ENCODE measurements around the gene MGP. TPM values are rescaled to one million over a fixed set of nuclear protein-coding genes. Genes with fewer than 3 reads are reported as not detected.

Gene MGP
- total RNA-seq, 1 experiment from 2014 or later: 0.72 TPM

DNA sequence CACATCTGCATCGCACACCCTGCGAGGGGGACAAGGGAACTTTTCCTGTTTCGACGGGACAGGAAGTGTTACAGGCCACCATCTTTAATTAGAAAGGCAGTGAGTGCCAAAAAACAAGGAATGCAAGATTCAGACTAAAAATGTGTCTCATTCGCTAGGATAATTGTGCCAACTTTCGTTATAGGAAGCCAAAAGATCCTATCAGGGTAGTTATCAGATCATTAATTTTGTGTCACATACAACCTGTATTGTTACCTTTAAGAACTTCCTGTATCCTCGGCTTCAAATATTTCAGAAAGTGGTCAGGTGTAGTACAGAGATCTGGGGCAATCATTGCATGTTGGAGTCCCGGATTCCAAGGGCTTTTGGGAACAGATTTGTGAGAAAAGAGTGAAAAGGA lies 19.2 kb upstream of the MGP start:
- ATAC-seq: no peak

DNA sequence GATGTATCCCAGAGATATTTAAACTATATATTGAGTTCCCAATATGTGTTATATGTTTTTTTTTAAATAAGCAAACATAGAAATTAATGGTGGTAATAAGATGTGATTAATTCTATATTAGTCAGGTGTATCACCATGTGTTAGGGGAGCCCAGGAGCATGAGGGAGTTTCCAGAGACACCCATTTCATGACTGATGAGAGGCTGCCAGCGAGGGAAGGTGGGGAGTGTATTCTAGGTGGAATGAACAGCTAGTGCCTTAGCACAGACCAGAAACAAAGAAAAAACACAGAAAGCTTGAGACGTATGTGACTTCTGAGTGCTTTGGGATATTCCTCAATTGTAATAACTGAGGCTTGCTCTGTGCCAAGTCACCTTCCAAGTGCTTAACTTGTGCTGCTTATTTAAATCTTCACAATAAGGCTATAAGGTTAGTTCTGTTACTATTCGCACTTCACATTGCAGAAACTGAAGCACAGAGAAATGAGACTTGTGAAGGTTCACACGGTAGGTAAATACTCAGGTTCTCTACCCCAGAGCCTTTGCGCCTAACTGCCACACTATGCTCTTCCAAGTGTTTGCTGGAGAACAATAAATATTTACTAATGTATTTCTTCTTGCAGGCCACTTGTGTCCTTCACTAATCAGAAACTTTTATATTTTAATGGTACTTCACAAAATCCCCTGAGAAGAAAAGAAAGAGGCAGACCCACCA lies 17.9 kb upstream of the MGP start:
- in situ Hi-C loops (cut with HindIII; ENCODE audit: low pct_unique_long_range_greater_than_20kb, low sequenced_read_pairs) (no loop called here), intact Hi-C loops (cut with micrococcal nuclease; ENCODE audit: unreplicated experiment) (no loop called here)
- TF ChIP-seq, protein P1, sequence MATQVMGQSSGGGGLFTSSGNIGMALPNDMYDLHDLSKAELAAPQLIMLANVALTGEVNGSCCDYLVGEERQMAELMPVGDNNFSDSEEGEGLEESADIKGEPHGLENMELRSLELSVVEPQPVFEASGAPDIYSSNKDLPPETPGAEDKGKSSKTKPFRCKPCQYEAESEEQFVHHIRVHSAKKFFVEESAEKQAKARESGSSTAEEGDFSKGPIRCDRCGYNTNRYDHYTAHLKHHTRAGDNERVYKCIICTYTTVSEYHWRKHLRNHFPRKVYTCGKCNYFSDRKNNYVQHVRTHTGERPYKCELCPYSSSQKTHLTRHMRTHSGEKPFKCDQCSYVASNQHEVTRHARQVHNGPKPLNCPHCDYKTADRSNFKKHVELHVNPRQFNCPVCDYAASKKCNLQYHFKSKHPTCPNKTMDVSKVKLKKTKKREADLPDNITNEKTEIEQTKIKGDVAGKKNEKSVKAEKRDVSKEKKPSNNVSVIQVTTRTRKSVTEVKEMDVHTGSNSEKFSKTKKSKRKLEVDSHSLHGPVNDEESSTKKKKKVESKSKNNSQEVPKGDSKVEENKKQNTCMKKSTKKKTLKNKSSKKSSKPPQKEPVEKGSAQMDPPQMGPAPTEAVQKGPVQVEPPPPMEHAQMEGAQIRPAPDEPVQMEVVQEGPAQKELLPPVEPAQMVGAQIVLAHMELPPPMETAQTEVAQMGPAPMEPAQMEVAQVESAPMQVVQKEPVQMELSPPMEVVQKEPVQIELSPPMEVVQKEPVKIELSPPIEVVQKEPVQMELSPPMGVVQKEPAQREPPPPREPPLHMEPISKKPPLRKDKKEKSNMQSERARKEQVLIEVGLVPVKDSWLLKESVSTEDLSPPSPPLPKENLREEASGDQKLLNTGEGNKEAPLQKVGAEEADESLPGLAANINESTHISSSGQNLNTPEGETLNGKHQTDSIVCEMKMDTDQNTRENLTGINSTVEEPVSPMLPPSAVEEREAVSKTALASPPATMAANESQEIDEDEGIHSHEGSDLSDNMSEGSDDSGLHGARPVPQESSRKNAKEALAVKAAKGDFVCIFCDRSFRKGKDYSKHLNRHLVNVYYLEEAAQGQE (IDR thresholded peaks at IDR 0.05; ENCODE audit: insufficient read depth in 1 of 2, low read depth in 2 of 2, low read length in 1 of 2): no peak
- no peak for TF ChIP-seq POLR2AphosphoS5 (IDR thresholded peaks at IDR 0.05; ENCODE audit: low read depth, low read length)
- TF ChIP-seq, protein P2, sequence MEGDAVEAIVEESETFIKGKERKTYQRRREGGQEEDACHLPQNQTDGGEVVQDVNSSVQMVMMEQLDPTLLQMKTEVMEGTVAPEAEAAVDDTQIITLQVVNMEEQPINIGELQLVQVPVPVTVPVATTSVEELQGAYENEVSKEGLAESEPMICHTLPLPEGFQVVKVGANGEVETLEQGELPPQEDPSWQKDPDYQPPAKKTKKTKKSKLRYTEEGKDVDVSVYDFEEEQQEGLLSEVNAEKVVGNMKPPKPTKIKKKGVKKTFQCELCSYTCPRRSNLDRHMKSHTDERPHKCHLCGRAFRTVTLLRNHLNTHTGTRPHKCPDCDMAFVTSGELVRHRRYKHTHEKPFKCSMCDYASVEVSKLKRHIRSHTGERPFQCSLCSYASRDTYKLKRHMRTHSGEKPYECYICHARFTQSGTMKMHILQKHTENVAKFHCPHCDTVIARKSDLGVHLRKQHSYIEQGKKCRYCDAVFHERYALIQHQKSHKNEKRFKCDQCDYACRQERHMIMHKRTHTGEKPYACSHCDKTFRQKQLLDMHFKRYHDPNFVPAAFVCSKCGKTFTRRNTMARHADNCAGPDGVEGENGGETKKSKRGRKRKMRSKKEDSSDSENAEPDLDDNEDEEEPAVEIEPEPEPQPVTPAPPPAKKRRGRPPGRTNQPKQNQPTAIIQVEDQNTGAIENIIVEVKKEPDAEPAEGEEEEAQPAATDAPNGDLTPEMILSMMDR (IDR thresholded peaks at IDR 0.05): no peak
- Histone ChIP-seq H3K4me3 (ENCODE audit: low read depth in 2 of 2, low read length in 2 of 2) (no peak overlapping the region), H3K27ac (ENCODE audit: low read length) (no peak overlapping the region), H3K9me3 (ENCODE audit: control insufficient read depth, insufficient read depth, low read depth, low read length) (no peaks in the 10 kb centered on the region), H3K4me1 (ENCODE audit: control insufficient read depth, insufficient read depth, low read length) (no peaks in the 10 kb centered on the region), H3K27me3 (ENCODE audit: control insufficient read depth, insufficient read depth, low read length) (no peaks in the 10 kb centered on the region), H3K36me3 (ENCODE audit: control insufficient read depth, insufficient read depth, low read length) (no peaks in the 10 kb centered on the region)
- no peak for DNase-seq (ENCODE audit: low read depth, low spot score)
- ChIA-PET CTCF (no interaction called here), POLR2A (no interaction called here)
- ATAC-seq: no peak
- no TSS peak for BruUV-seq (replicated peaks)

More for the DNA sequence above, 19.2 kb upstream of the MGP start:
- intact Hi-C loops (cut with micrococcal nuclease; ENCODE audit: unreplicated experiment): no loop called here
- H3K4me3 ChIP-seq (ENCODE audit: low read depth in 2 of 2, low read length in 2 of 2): no peak overlapping the region
- TF ChIP-seq POLR2AphosphoS5 (IDR thresholded peaks at IDR 0.05; ENCODE audit: low read depth, low read length): no peak
- TF ChIP-seq SIN3A (IDR thresholded peaks at IDR 0.05; ENCODE audit: borderline replicate concordance, insufficient read depth, low read depth, low read length): no peak
- TF ChIP-seq TCF7L2 (IDR thresholded peaks at IDR 0.05; ENCODE audit: low read depth, low read length): no peak
- TF ChIP-seq, protein P1 (IDR thresholded peaks at IDR 0.05; ENCODE audit: insufficient read depth in 1 of 2, low read depth in 2 of 2, low read length in 1 of 2): no peak
- TF ChIP-seq, protein P2 (IDR thresholded peaks at IDR 0.05): no peak
- no peaks in the 10 kb centered on the region for H3K27me3 ChIP-seq (ENCODE audit: control insufficient read depth, insufficient read depth, low read length)
- no peaks in the 10 kb centered on the region for H3K4me1 ChIP-seq (ENCODE audit: control insufficient read depth, insufficient read depth, low read length)
- no peaks in the 10 kb centered on the region for H3K9me3 ChIP-seq (ENCODE audit: control insufficient read depth, insufficient read depth, low read depth, low read length)
- no TSS peak for BruUV-seq (replicated peaks)
- no peak for DNase-seq (ENCODE audit: low read depth, low spot score)
- POLR2A ChIA-PET: no interaction called here
- CTCF ChIA-PET: no interaction called here
- H3K36me3 ChIP-seq (ENCODE audit: control insufficient read depth, insufficient read depth, low read length): no peaks in the 10 kb centered on the region
- no peak overlapping the region for H3K27ac ChIP-seq (ENCODE audit: low read length)
- in situ Hi-C loops (cut with HindIII; ENCODE audit: low pct_unique_long_range_greater_than_20kb, low sequenced_read_pairs): no loop called here

Data from Panc1 (cell line).